ENCODE results near the gene USP46. TPM values are rescaled to one million over a fixed set of nuclear protein-coding genes. Genes with fewer than 3 reads are reported as not detected.

USP46 gene
- total RNA-seq, 2 donors from 2014 or later: 19.1 to 28.0 TPM

GRCh38 chr4:52619591-52619931, 39.5 kb downstream of the USP46 start:
- peaks cover 0 to 13% of the 10 kb centered on the region in 2 donors for H3K4me1 ChIP-seq
- H3K36me3 ChIP-seq: no peaks in the 10 kb centered on the region
- no peak overlapping the region for H3K4me3 ChIP-seq
- TF ChIP-seq, protein P1, sequence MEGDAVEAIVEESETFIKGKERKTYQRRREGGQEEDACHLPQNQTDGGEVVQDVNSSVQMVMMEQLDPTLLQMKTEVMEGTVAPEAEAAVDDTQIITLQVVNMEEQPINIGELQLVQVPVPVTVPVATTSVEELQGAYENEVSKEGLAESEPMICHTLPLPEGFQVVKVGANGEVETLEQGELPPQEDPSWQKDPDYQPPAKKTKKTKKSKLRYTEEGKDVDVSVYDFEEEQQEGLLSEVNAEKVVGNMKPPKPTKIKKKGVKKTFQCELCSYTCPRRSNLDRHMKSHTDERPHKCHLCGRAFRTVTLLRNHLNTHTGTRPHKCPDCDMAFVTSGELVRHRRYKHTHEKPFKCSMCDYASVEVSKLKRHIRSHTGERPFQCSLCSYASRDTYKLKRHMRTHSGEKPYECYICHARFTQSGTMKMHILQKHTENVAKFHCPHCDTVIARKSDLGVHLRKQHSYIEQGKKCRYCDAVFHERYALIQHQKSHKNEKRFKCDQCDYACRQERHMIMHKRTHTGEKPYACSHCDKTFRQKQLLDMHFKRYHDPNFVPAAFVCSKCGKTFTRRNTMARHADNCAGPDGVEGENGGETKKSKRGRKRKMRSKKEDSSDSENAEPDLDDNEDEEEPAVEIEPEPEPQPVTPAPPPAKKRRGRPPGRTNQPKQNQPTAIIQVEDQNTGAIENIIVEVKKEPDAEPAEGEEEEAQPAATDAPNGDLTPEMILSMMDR (IDR thresholded peaks at IDR 0.05): no peak
- no peak overlapping the region for H3K27ac ChIP-seq
- no peak for DNase-seq (ENCODE audit: low spot score)
- H3K9me3 ChIP-seq: no peaks in the 10 kb centered on the region
- H3K27me3 ChIP-seq: no peaks in the 10 kb centered on the region

DNA sequence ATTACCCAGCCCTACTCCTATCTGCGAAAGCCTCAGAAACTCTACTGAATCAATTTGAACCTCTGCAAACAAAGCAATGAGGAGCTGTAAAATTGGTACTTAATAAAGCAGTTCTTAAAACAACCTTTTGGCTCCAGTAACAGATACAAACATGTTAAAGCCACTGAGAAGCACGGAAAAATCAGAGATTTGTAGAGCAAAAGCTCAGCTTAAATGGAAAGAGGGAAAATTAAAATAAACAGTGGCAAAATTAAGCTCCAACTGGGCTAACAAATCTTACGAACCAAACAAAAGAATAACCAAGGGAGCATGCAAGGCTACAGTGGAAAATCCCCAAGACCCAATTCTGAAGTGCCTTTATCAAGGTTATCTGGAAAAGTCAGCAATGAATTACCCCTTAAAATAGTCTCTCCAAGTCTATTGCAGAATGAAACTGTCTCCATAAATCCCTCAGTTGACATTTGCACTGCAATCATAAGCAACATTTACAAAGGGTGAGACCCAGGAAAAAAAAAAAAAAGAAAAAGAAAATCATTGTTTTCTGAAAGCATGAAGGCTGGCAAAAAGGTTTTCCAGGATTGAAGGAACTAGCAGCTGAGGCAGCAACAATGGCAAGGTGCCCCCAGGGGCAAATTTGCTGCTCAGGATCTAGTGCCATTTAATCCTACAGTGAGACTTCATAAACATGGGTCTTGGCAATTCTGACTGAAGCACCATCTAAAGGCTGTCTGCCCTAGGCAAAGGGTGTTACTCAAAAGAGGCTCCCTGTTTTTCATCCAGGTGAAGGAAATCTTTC, 40.1 kb downstream of the USP46 start:
- DNase-seq (ENCODE audit: low spot score): no peak

DNA sequence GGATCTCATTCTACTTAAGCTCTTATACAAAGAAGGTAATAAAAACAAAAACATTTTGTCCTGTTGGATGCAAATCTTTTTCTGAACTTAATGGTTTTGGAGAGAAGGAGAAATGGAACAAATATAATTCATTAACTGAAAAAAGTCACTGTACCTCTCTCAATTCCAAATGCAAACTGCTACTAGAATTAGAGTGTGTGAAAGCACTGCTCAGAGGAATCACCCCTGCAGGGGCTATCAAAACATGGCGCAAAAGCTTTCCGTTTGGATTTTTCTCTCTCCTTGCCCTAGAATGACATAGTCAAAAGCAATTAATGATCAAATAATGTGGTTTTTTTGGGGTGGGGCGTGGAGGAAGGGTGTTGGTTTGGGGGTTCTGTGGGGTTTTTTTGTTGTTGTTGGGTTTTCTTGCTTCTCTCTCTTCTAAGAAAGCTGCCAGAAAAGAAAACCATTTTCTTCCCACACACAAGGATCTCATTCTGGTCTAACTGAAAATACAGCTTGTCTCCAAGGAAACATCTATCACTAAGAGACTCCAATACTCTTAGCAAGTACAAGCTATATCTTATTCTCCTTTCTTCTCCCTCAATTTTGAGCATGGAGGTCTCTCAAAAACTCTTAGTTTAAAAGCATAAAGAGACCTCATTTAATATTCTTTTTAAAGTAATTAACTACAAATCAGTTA, 41.6 kb downstream of the USP46 start:
- no peak for DNase-seq (ENCODE audit: low spot score)
- no peaks in the 10 kb centered on the region for H3K9me3 ChIP-seq
- H3K27ac ChIP-seq: no peak overlapping the region
- TF ChIP-seq, protein P1 (IDR thresholded peaks at IDR 0.05): no peak
- no peaks in the 10 kb centered on the region for H3K27me3 ChIP-seq
- peaks cover 0 to 13% of the 10 kb centered on the region in 2 donors for H3K4me1 ChIP-seq
- H3K36me3 ChIP-seq: no peaks in the 10 kb centered on the region
- no peak overlapping the region for H3K4me3 ChIP-seq

More for the DNA sequence above, 40.1 kb downstream of the USP46 start:
- H3K4me1 ChIP-seq: peaks cover 0 to 13% of the 10 kb centered on the region in 2 donors
- TF ChIP-seq, protein P1 (IDR thresholded peaks at IDR 0.05): no peak
- no peaks in the 10 kb centered on the region for H3K27me3 ChIP-seq
- H3K27ac ChIP-seq: no peak overlapping the region
- no peak overlapping the region for H3K4me3 ChIP-seq
- no peaks in the 10 kb centered on the region for H3K36me3 ChIP-seq
- no peaks in the 10 kb centered on the region for H3K9me3 ChIP-seq

- H3K27ac ChIP-seq: no peak overlapping the region
- no peak for DNase-seq (ENCODE audit: low spot score)
- no peaks in the 10 kb centered on the region for H3K9me3 ChIP-seq
- peaks cover 0 to 8% of the 10 kb centered on the region in 2 donors for H3K4me1 ChIP-seq
- no peaks in the 10 kb centered on the region for H3K27me3 ChIP-seq
- TF ChIP-seq, protein P1 (IDR thresholded peaks at IDR 0.05): no peak
- H3K4me3 ChIP-seq: no peak overlapping the region
- H3K36me3 ChIP-seq: peaks cover 8% of the 10 kb centered on the region
These were observed 44.9 kb downstream of the USP46 start for GRCh38 chr4:52614241-52614640.

DNA sequence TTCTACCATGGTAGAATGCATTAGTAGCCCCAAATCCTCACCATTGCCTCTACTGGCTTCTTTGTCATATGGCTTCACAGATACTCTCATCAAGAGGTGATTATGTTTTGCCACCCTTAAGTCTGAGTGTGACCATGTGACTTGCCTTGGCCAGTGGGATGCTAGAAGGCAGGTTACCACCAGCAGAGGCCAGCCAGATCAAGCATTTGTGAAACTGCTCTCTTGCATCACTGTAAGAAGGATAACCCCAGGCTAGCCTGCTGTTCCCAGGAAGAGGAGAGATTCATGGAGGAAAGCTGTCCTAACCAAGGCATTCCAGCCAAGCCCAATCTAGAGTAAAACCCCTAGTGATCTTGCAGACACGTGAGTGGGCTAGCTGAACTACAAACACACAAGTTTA, 46.8 kb downstream of the USP46 start:
- TF ChIP-seq, protein P1 (IDR thresholded peaks at IDR 0.05): no peak
- peaks cover 9% of the 10 kb centered on the region for H3K36me3 ChIP-seq
- H3K4me1 ChIP-seq: no peaks in the 10 kb centered on the region
- no peak overlapping the region for H3K4me3 ChIP-seq
- H3K27ac ChIP-seq: no peak overlapping the region
- no peaks in the 10 kb centered on the region for H3K27me3 ChIP-seq
- no peaks in the 10 kb centered on the region for H3K9me3 ChIP-seq
- no peak for DNase-seq (ENCODE audit: low spot score)
